Measurements from ENCODE around the gene OPRM1.
"Not testable (repeated sequence)": the region's sequence is repeated elsewhere in the genome, so short reads cannot be mapped to it uniquely, and the experiment has no call there.

Gene OPRM1

GRCh38 chr6:154140743-154141142, 101.7 kb downstream of the OPRM1 start:
- no peak overlapping the region for H3K4me3 ChIP-seq (ENCODE audit: low read depth, low read length)

DNA sequence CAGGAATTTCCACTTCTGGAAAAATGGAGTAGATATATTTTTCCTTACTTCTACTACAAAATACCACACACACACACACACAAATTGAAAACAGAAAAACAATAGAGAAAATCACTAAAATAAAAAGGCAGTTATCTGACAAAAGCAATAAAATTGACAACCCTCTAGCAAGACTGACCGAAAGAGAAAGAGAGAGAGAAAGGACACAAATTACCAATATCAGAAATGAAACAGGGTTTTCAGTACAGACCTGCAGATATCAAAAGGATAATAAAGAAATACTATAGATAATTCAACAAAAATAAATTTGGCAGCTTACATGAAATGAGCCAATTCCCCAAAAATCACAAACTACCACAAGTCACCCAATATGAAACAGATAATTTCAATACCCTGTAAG, 104.7 kb downstream of the OPRM1 start:
- no peak overlapping the region for H3K4me3 ChIP-seq (ENCODE audit: low read depth, low read length)

- no peak overlapping the region for H3K4me3 ChIP-seq (ENCODE audit: low read depth, low read length)
Observed at GRCh38 chr6:154154389-154154967, 115.4 kb downstream of the OPRM1 start.

DNA sequence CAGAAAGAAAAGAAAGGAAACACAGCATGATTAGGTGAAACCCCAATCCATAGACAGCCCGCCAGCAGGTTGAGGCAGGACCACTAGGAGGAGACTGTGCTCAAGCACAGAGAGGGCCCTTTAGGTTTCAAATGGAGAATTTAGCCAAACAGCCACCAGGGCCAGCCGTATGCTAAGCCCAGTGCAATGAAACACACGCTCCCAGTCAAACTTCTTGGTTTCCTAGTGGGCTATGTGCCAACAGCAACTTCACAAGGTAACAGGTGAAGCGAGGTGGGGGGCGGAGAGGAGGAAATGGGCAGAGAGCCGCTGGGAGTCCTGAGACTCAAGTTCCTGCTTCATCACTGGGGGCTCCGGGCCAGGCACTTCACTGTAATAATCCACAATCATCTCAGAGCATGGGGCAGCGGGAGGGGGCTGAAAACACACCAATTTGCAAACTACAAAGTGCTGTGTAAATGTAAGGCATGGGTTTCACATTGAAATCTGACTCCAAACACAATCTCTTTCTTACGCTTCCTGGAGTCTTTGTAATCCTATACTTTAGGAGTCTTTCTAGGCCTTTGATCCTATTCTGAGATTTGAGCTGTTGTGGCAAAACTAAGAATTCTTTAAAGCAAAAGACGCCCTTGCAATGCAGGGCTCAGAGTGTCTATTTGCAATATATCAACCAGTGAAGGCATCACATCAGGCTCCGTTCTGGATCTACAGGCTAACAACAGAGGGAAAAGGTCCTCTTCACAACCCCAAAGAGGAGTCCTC, 117.3 kb downstream of the OPRM1 start:
- no peak overlapping the region for H3K4me3 ChIP-seq (ENCODE audit: low read depth, low read length)

GRCh38 chr6:154157082-154157481, 118.0 kb downstream of the OPRM1 start:
- H3K4me3 ChIP-seq (ENCODE audit: low read depth, low read length) = no peak overlapping the region

DNA sequence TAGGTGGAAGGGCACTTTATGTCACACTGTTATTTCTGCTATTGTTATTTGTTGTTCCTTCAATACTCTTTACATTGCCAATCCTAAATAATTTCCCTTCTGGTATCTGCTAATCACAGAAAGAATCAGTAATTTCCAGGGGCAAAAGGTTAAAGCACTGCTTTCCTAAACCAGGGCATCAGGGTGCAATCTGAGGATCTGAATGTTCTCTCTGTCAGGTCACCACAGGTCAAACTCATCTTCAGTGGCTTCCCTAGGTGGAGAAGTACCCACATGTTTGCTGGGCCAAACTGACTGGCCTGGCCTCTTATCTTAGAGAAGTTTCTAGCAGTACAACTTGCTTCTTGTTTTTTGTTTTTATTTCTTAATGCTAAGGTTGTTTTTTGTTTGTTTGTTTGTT, 118.7 kb downstream of the OPRM1 start:
- no peak overlapping the region for H3K4me3 ChIP-seq (ENCODE audit: low read depth, low read length)

GRCh38 chr6:154159126-154159525, 120.1 kb downstream of the OPRM1 start:
- H3K4me3 ChIP-seq (ENCODE audit: low read depth, low read length) = no peak overlapping the region

DNA sequence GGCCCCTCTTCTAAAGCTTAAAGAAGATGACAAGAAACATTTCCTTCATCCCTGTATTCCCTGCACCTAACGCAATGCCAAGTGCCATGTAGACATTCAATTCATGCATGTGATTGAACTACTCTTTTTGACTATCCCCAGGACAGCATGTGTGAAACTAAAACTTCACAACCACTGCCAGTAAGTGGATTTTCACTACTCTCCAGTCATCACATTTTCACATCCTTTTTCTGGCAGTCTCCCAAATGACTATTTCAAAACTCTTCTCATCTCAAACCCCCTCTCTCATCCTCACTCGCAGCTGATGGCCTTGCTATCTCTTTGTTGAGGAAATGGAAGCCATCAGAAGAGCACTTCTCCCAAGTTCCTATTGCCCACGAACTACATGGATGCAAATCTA, 122.6 kb downstream of the OPRM1 start:
- no peak overlapping the region for H3K4me3 ChIP-seq (ENCODE audit: low read depth, low read length)

DNA sequence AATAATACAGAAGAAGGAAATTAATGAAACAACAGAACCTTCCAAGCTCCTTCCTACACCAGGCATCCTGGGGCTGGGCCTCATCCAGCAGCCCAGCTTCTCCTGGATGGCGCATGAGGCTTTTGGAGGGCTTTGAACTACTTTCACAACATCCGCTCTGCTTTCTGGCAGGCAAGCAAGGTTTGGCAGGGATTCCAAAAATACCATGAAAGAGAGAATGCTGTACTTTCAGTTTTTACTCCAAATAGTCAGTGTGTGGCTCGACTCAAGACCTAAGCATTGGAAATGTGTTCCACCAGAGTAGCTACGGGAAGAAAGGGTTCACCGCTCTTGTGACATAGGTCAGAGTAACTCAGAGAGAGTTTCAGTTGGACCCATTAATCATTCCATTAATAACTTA, 125.4 kb downstream of the OPRM1 start:
- no peak overlapping the region for H3K4me3 ChIP-seq (ENCODE audit: low read depth, low read length)

DNA sequence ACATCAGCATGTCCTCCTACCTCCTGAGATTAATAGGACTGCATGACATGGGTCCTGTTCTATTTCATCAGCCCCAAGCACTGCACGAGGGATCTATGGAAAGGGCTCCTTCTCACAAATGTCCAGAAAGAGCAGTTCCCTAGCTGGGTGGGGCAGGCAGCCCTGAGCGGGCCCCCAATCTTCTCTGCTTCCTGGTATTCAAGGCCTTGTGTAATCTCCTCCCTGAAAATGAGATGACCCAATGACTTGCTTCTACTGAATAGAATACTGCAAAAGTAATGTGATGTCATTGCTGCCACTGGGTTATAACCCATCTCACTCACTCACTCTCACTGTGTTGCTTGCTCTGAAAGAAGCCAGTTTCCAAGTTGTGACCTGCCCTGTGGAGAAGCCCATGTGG, 126.4 kb downstream of the OPRM1 start:
- H3K4me3 ChIP-seq (ENCODE audit: low read depth, low read length) = no peak overlapping the region

- no peak overlapping the region for H3K4me3 ChIP-seq (ENCODE audit: low read depth, low read length)
Observed at GRCh38 chr6:154166140-154166539, 127.1 kb downstream of the OPRM1 start.

DNA sequence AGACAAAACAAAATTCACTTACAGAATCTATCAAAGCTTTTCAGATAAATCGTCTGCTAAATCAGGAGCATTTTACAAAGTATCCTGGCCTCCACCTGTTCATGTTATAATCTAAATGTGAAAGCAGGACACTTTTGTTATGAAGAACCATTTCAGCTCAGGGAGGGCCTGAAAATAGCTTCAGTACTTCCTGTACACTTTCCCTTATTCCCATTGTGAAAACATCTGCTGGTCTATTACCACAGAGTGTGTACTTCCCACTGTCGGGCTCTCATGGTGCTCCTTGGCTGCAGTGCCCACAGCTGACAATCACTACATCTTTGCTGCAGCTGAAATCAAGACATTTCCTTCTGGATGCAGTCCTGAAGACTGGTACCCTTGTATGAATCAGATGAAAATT, 128.1 kb downstream of the OPRM1 start:
- no peak overlapping the region for H3K4me3 ChIP-seq (ENCODE audit: low read depth, low read length)

GRCh38 chr6:154169193-154169847, 130.3 kb downstream of the OPRM1 start:
- H3K4me3 ChIP-seq (ENCODE audit: low read depth, low read length) = no peak overlapping the region

GRCh38 chr6:154170106-154170505, 131.1 kb downstream of the OPRM1 start:
- no peak overlapping the region for H3K4me3 ChIP-seq (ENCODE audit: low read depth, low read length)

DNA sequence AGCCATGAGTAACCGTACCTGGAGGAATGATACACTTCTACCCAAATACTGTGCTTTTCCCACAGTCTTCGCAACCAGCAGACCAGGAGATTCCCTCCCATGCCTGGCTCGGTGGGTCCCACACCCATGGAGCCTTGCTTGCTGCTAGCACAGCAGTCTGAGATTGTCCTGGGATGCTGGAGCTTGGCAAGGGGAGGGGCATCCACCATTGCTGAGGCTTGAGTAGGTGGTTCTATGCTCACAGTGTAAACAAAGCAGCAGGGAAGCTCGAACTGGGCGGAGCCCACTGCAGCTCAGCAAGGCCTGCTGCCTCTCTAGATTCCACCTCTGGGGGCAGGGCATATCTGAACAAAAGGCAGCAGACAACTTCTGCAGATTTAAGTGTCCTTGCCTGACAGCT, 133.4 kb downstream of the OPRM1 start:
- not testable (repeated sequence) for H3K4me3 ChIP-seq (ENCODE audit: low read depth, low read length)

- no peak overlapping the region for H3K4me3 ChIP-seq (ENCODE audit: low read depth, low read length)
Observed at GRCh38 chr6:154179434-154179833, 140.4 kb downstream of the OPRM1 start.

GRCh38 chr6:154187203-154187602, 148.2 kb downstream of the OPRM1 start:
- no peak overlapping the region for H3K4me3 ChIP-seq (ENCODE audit: low read depth, low read length)

DNA sequence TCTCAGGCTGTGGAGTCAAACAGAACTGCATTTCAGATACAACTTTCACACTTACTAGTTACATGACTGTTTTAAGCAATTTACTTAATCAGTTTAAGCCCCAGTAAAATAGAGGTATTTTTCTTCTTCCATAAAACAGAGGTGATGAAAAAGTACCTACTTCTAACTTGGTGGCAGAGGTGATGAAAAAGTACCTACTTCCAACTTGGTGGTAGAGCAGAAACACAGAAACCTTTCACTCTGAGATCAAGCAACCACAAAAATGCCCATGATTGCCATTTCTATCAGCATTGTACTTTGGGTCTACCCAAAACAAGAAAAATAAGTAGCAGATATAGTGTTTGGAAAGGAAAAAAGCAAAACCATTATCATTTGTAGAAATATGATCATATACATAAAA, 148.7 kb downstream of the OPRM1 start:
- H3K4me3 ChIP-seq (ENCODE audit: low read depth, low read length) = no peak overlapping the region

DNA sequence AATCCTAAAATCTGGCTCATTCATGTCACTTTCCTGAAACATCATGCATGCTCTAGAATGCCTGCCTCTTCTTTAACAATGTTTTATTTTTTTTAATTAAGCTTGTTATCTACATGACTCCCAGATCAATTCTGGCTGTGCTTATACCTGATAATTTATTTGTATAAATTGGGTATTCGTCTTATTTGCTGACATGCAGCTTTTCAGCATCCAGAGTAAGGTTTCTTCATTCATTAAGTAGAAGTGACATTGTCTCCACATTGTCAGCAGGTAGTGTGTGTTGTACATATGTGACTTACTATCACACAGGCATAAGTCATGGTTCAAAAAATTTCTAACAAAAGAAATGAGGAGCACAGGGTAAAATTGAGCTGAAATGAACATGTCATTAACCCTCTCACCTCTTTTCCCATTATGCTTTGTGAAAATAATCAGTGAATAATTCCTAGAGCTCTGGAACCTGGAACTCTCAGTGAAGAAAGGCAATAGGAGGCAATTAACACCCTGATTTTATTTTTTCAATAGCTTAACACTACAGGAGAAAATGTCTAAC, 157.4 kb downstream of the OPRM1 start:
- no peak overlapping the region for H3K4me3 ChIP-seq (ENCODE audit: low read depth, low read length)

DNA sequence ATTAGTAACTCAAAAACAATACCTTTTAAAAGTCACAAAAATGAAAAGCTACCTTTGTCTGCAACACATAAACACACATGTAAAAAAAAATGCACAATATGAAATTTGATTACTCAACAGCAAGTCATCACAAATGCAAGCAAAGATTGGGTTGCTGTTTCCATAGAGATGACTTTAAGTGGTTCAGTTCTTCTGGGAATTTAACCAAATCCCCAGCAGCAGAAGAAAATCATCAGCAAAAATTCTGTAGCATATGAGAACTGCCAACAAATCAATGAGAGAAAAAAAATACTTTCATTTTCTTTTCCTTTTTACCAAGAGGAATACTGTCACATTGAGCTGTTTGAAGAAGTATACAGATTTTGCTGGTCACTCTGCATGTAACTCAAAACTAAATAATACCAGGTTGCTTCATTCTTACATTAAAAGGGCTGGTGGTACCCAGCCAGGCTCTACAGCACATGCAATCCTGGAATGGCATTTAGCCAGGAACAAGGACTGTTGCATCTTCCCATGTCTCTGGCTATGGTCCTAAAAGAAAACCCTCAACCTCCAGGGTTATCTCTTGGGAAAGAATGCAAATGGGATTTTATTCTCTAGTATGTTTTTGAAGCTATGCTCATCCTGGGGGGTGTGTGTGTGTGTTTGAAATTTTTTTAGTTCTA, 158.3 kb downstream of the OPRM1 start:
- H3K4me3 ChIP-seq (ENCODE audit: low read depth, low read length) = no peak overlapping the region

DNA sequence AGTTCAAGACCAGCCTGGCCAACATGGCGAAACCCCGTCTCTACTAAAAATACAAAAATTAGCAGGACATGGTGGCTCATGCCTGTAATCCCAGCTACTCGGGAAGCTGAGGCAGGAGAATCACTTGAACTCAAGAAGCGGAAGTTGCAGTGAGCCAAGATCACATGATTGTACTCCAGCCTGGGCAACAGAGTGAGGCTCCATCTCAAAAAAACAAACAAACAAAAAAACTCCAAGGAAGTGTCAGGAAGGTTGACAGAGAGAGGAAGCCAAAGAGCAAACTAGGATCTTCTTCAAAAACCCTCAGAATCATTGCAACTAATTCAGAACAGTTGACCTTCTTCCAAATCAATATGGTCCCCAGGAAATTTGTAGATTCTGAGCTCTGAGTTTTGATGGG, 162.6 kb downstream of the OPRM1 start:
- not testable (repeated sequence) for H3K4me3 ChIP-seq (ENCODE audit: low read depth, low read length)

DNA sequence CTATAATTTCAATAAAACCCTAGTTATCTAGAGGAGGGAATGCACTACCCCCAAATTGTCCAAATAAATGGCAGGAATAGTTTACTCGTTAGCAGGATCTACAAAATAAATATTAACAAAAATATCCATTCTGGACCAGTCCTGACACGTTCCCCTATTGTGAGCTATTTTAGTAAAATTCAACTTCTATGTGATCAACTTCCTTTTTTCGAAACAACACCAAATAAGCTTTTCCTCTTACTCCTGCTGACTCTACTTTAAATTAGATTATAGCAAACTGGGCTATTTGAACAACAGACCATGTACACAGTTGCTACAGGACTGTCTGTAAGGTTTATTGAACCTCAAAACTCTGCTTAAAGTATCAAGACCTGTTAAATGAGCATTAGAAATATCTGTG, 163.3 kb downstream of the OPRM1 start:
- H3K4me3 ChIP-seq (ENCODE audit: low read depth, low read length) = no peak overlapping the region

Measured in iPS-11a (cell line).